Loucy (cell line): Measurements from ENCODE around the gene SLC6A20.
A peak's percentile ranks its signal among the peaks of the same experiment; 100 is the strongest.

Experiments
- H2AFZ ChIP-seq: fragments of 200-600 bp; sonication (generic); 2 replicates; pipeline ENCODE4 v1.6.0; 2016; ENCODE audit warnings: antibody characterized with exemption, mild to moderate bottlenecking, low read length, moderate library complexity
- H3F3A ChIP-seq: fragments of 200-600 bp; 2 replicates; pipeline ENCODE4 v1.6.0; 2016; ENCODE audit warnings: antibody characterized with exemption, low read depth, mild to moderate bottlenecking
- H3K27me3 ChIP-seq: fragments of 200-600 bp; sonication (generic); 2 replicates; pipeline ENCODE4 v1.6.1; 2014; ENCODE audit warnings: low read length, mild to moderate bottlenecking; ENCODE audit not compliant: insufficient read depth, poor library complexity, severe bottlenecking
- H3K36me3 ChIP-seq: fragments of 200-600 bp; sonication (generic); 2 replicates; pipeline ENCODE4 v1.6.1; 2016; ENCODE audit warnings: low read length; ENCODE audit not compliant: insufficient read depth
- H3K4me1 ChIP-seq: fragments of 200-600 bp; sonication (generic); 2 replicates; pipeline ENCODE4 v1.5.1; 2014; ENCODE audit warnings: low read length, mild to moderate bottlenecking; ENCODE audit not compliant: insufficient read depth, poor library complexity, severe bottlenecking
- H3K4me2 ChIP-seq: fragments of 200-600 bp; sonication (generic); 2 replicates; pipeline ENCODE4 v1.6.0; 2014; ENCODE audit warnings: antibody characterized with exemption, low read length, low read depth, mild to moderate bottlenecking; ENCODE audit not compliant: poor library complexity, severe bottlenecking
- H3K4me3 ChIP-seq: fragments of 200-600 bp; sonication (generic); 2 replicates; pipeline ENCODE4 v1.5.1; 2014; ENCODE audit warnings: low read length, mild to moderate bottlenecking, mixed read lengths; ENCODE audit not compliant: poor library complexity, severe bottlenecking
- H3K79me2 ChIP-seq: fragments of 200-600 bp; sonication (generic); 2 replicates; pipeline ENCODE4 v1.6.1; 2014; ENCODE audit warnings: low read length; ENCODE audit not compliant: insufficient read depth
- H3K9ac ChIP-seq: fragments of 200-600 bp; sonication (generic); 2 replicates; pipeline ENCODE4 v1.6.0; 2014; ENCODE audit warnings: mild to moderate bottlenecking, low read depth, low read length, moderate library complexity; ENCODE audit not compliant: poor library complexity, severe bottlenecking
- H3K9me2 ChIP-seq: fragments of 200-600 bp; sonication (generic); replicated peaks from 2 replicates; pipeline ENCODE4 v1.6.1; 2016; ENCODE audit warnings: low read depth, low read length, mixed read lengths
- H3K9me3 ChIP-seq: fragments of 200-600 bp; sonication (generic); 2 replicates; pipeline ENCODE4 v1.6.1; 2014; ENCODE audit warnings: mild to moderate bottlenecking, antibody characterized with exemption, low read length, low read depth; ENCODE audit not compliant: insufficient read depth
- H4K20me1 ChIP-seq: fragments of 200-600 bp; sonication (generic); 2 replicates; pipeline ENCODE4 v1.6.0; 2014; ENCODE audit warnings: antibody characterized with exemption, low read length, mild to moderate bottlenecking; ENCODE audit not compliant: insufficient read depth, poor library complexity, severe bottlenecking
- CTCF ChIP-seq: fragments of 200-600 bp; sonication (generic); conservative IDR thresholded peaks from 2 replicates; pipeline ENCODE4 v1.5.1; 2014; ENCODE audit warnings: mild to moderate bottlenecking, antibody characterized with exemption, low read length
- EZH2phosphoT487 ChIP-seq: fragments of 200-600 bp; IDR thresholded peaks from 2 replicates; pipeline ENCODE4 v1.6.1; 2018; ENCODE audit warnings: antibody characterized with exemption, mild to moderate bottlenecking, moderate library complexity, borderline replicate concordance

The SLC6A20 gene

DNA sequence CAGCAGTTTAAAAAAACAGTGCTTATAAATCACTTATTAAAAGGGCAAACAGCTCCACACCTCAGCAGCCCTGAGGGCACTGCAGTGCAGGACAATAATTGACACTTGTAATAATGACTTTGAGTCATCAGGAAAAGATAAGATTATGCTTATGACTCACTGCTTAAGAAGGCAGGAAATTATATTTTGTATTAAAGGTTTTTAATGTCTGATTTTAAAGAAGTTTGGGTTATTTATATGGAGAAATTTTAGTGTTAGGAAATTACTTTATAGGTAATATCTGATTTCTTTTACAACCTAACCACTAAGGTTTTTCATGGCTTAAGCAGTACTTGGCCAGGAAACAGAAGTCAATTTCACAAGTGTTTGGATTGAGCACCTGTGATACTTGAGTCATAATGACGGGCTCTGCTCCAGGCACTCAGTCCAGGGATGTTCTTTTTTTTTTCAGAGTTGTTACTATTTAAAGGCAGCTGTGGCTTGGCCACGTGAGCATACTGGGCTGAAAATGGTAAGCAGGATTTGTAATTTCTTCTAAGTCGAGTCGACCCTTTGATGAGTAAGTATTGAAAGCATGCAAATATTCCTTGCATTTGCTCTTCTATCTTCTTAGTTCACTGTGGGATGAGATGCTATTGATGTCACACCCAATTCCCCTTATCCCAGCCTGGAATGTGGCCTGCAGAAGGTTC is 21.6 kb upstream of the SLC6A20 start:
- Histone ChIP-seq H3K4me1 (peaks cover 14% of the 10 kb centered on the region), H3K27me3 (peaks cover 67% of the 10 kb centered on the region), H3K9me3 (no peaks in the 10 kb centered on the region), H2AFZ (no peak overlapping the region), H3K4me3 (no peak overlapping the region), H3K9ac (no peak overlapping the region), H3K36me3 (no peaks in the 10 kb centered on the region), H3K79me2 (no peaks in the 10 kb centered on the region), H4K20me1 (no peaks in the 10 kb centered on the region), H3K4me2 (no peak overlapping the region), H3K9me2 (no peaks in the 10 kb centered on the region), H3F3A (peaks cover 4% of the 10 kb centered on the region; the same call in 1 of the 2 replicates)
- TF ChIP-seq EZH2phosphoT487 (peak; percentile 82; the same call in 1 of the 2 replicates), CTCF (no peak)

GRCh38 chr3:45816544-45816943 is 20.2 kb upstream of the SLC6A20 start:
- H3K4me2 ChIP-seq = no peak overlapping the region

DNA sequence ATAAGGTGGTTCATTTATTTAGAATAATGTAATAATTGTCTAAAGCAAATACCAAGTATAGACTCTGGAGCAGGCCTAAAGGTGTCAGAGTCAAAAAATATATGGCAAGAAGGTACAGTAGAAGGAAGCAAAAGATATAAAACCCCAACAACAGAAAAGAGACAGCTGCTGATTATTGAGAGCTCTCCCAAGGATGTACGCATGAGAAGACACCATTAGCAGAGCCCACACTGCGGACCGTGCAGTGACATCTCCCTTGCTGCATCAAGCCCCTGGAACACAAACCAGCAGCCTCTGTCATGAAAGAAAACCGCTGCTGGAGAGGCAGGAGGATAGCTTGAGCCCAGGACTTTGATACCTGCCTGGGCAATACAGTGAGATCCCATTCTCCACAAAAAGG is 18.0 kb upstream of the SLC6A20 start:
- no peaks in the 10 kb centered on the region for H3K9me2 ChIP-seq
- H2AFZ ChIP-seq = no peak overlapping the region
- H3K4me2 ChIP-seq = no peak overlapping the region
- H3K4me3 ChIP-seq = no peak overlapping the region
- H3K79me2 ChIP-seq = no peaks in the 10 kb centered on the region
- H3F3A ChIP-seq = peaks cover 4% of the 10 kb centered on the region; the same call in 1 of the 2 replicates
- no peak overlapping the region for H3K9ac ChIP-seq
- no peaks in the 10 kb centered on the region for H3K36me3 ChIP-seq
- H3K4me1 ChIP-seq = peaks cover 14% of the 10 kb centered on the region
- no peaks in the 10 kb centered on the region for H4K20me1 ChIP-seq
- H3K27me3 ChIP-seq = peaks cover 65% of the 10 kb centered on the region
- no peaks in the 10 kb centered on the region for H3K9me3 ChIP-seq
- TF ChIP-seq EZH2phosphoT487 = no peak
- TF ChIP-seq CTCF = no peak

More at GRCh38 chr3:45816544-45816943, 20.2 kb upstream of the SLC6A20 start:
- H3K4me3 ChIP-seq = no peak overlapping the region
- no peak overlapping the region for H2AFZ ChIP-seq
- H3K27me3 ChIP-seq = peaks cover 68% of the 10 kb centered on the region
- H3K9me3 ChIP-seq = no peaks in the 10 kb centered on the region
- no peaks in the 10 kb centered on the region for H3K9me2 ChIP-seq
- H3K36me3 ChIP-seq = no peaks in the 10 kb centered on the region
- H3F3A ChIP-seq = peaks cover 4% of the 10 kb centered on the region; the same call in 1 of the 2 replicates
- TF ChIP-seq EZH2phosphoT487 (no peak), CTCF (no peak)
- H4K20me1 ChIP-seq = no peaks in the 10 kb centered on the region
- H3K4me1 ChIP-seq = peaks cover 14% of the 10 kb centered on the region
- H3K9ac ChIP-seq = no peak overlapping the region
- no peaks in the 10 kb centered on the region for H3K79me2 ChIP-seq
